Measurements from ENCODE around the gene MED20. TPM values are rescaled to one million over a fixed set of nuclear protein-coding genes. Genes with fewer than 3 reads are reported as not detected.

MED20 gene
- total and polyA plus RNA-seq, 8 donors, result 5.3 to 13.1 (median 8.7) TPM

- H3K4me1 ChIP-seq, result no peaks in the 10 kb centered on the region
- no peak overlapping the region for H3K27ac ChIP-seq
- H3K36me3 ChIP-seq, result no peaks in the 10 kb centered on the region
- intact Hi-C loops (cut with DNase I), result no loop called here
- TF ChIP-seq, protein P1, sequence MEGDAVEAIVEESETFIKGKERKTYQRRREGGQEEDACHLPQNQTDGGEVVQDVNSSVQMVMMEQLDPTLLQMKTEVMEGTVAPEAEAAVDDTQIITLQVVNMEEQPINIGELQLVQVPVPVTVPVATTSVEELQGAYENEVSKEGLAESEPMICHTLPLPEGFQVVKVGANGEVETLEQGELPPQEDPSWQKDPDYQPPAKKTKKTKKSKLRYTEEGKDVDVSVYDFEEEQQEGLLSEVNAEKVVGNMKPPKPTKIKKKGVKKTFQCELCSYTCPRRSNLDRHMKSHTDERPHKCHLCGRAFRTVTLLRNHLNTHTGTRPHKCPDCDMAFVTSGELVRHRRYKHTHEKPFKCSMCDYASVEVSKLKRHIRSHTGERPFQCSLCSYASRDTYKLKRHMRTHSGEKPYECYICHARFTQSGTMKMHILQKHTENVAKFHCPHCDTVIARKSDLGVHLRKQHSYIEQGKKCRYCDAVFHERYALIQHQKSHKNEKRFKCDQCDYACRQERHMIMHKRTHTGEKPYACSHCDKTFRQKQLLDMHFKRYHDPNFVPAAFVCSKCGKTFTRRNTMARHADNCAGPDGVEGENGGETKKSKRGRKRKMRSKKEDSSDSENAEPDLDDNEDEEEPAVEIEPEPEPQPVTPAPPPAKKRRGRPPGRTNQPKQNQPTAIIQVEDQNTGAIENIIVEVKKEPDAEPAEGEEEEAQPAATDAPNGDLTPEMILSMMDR (IDR thresholded peaks at IDR 0.05), result no peak
- H3K27me3 ChIP-seq, result no peaks in the 10 kb centered on the region
- ATAC-seq (no peak), DNase-seq (no peak), FAIRE-seq (no peak)
- no peaks in the 10 kb centered on the region for H3K9me3 ChIP-seq
- WGBS, 2 donors, result 65 to 66% methylated on average over 5 of the region's 5 CpGs
- no peak overlapping the region for H3K4me3 ChIP-seq
Measured at GRCh38 chr6:41966214-41966920, 45.4 kb upstream of the MED20 start.

- Histone ChIP-seq H3K36me3 (no peaks in the 10 kb centered on the region), H3K4me1 (no peaks in the 10 kb centered on the region), H3K9me3 (no peaks in the 10 kb centered on the region), H3K27ac (no peak overlapping the region), H3K27me3 (no peaks in the 10 kb centered on the region), H3K4me3 (no peak overlapping the region)
- TF ChIP-seq, protein P1 (IDR thresholded peaks at IDR 0.05), result no peak
- FAIRE-seq, result no peak
- intact Hi-C loops (cut with DNase I), result no loop called here
- DNase-seq, result peak in 1 of 6 donors; percentile 14
- ATAC-seq, result no peak
- WGBS, 2 donors, result 65 to 75% methylated on average over 11 of the region's 11 CpGs
Measured at GRCh38 chr6:41965429-41966213, 44.7 kb upstream of the MED20 start.

GRCh38 chr6:41964201-41964887 lies 43.4 kb upstream of the MED20 start:
- Histone ChIP-seq H3K9me3 (no peaks in the 10 kb centered on the region), H3K4me1 (no peaks in the 10 kb centered on the region), H3K27ac (no peak overlapping the region), H3K36me3 (no peaks in the 10 kb centered on the region), H3K27me3 (no peaks in the 10 kb centered on the region), H3K4me3 (no peak overlapping the region)
- FAIRE-seq, result no peak
- WGBS, 2 donors, result 62 to 69% methylated on average over 2 of the region's 2 CpGs
- TF ChIP-seq, protein P1 (IDR thresholded peaks at IDR 0.05), result no peak
- intact Hi-C loops (cut with DNase I), result no loop called here
- DNase-seq, result peak in 1 of 6 donors; percentile 7
- ATAC-seq, result no peak

- no peaks in the 10 kb centered on the region for H3K9me3 ChIP-seq
- WGBS, 2 donors, result 29 to 58% methylated on average over 1 of the region's 1 CpG
- DNase-seq (no peak), FAIRE-seq (no peak), ATAC-seq (no peak)
- H3K4me1 ChIP-seq, result no peaks in the 10 kb centered on the region
- no peak overlapping the region for H3K4me3 ChIP-seq
- H3K27me3 ChIP-seq, result no peaks in the 10 kb centered on the region
- intact Hi-C loops (cut with DNase I), result no loop called here
- TF ChIP-seq, protein P1 (IDR thresholded peaks at IDR 0.05), result no peak
- no peak overlapping the region for H3K27ac ChIP-seq
- H3K36me3 ChIP-seq, result no peaks in the 10 kb centered on the region
Measured at GRCh38 chr6:41963371-41963770, 42.4 kb upstream of the MED20 start.

All from pancreas (tissue), 10 donors.